Subcutaneous adipose tissue (tissue), 4 donors: ENCODE measurements around the gene PBX1. TPM values are rescaled to one million over a fixed set of nuclear protein-coding genes. Genes with fewer than 3 reads are reported as not detected.

Experiments
- CTCF ChIP-seq: fragments of 450-650 bp; IDR thresholded peaks from one replicate; pipeline ENCODE4 v1.5.1; 2016; ENCODE audit warnings: low read depth, mild to moderate bottlenecking, control low read depth, antibody characterized with exemption, moderate library complexity
- total RNA-seq, 4 donors: library from RNA; depleted of rRNA; stranded (reverse); fragments of >200 nt; gene quantifications; one replicate each; pipeline ENCODE4 v1.1.0, GENCODE V29; 2016

PBX1 gene
- total RNA-seq, 4 donors from 2014 or later = 36.5 to 61.1 (median 54.2) TPM

DNA sequence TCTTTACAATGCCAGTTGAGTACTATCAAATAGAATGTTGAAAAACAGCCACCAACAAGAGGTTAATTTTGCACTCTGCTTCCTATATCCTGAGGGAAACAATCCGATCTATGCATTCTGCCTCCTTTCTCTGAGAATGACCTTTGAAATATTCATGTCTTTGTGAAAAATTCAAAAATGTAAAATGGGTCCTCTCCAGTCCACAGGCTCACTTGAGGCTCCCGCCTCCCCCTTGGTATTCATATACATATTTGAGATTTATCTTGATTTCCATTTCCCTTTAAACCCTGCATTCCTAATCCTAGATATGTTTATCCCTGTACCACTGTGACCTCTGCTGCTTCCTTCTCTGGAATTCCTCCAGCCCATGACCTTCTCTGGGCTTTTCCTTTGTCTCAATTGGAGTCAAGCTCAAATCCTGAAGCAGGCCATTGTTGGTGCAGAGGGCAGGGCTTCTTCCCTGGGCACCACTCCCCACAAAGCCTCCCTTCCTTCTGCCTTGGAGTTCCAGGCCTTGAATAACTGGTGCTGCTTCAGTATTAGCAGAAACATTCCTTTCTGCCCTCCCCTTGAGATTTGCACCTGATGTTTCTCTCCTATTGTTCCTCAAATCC, 296.8 kb downstream of the PBX1 start:
- no peak for TF ChIP-seq CTCF

DNA sequence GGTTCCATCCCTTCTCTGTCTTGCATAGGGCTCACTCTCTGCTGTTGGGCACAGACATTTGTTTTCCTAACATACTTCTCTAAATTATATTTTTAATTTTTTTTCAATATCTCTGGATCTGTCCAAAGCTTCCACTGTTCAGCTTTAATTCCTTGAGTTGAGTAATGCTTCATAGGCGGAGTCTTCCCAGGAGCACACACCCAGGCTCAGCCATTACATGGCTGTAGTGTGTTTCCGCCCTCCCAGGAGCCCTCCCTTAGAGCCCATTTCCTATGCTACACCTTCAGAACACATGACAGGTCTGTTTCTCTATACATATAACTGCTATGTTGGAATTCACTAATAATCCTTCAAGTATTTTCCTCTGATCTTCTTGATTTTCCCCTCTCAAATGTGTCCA, 297.4 kb downstream of the PBX1 start:
- TF ChIP-seq CTCF = no peak

GRCh38 chr1:164857439-164857838, 298.5 kb downstream of the PBX1 start:
- no peak for TF ChIP-seq CTCF

DNA sequence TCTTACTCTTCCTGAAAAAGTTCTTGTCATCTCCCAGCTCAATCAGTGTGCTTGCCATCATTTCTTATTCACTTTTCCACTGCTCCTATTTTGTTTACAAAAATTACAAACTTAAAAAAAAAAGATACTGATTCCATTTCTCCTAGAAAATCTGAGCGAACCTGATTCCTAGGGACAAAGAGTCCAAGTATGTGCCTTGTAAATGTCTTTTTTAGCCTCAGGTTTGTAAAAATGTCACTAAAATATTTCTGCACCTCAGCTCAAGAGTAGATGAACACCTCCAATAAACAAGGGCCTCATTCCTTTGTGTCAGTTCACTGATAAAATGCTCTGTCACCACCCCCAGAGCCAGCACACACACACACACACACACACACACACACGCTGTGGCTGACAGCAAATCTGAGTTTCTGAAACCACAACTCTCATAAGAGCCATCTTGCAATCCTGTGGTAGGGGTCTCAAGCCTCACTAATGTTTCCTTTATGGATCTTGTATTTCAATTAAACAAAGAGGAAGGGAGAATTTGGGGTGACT, 299.2 kb downstream of the PBX1 start:
- TF ChIP-seq CTCF = no peak

- no peak for TF ChIP-seq CTCF
Observed at GRCh38 chr1:164861632-164862031, 302.6 kb downstream of the PBX1 start.

- TF ChIP-seq CTCF = no peak
Observed at GRCh38 chr1:164863056-164863455, 304.1 kb downstream of the PBX1 start.

GRCh38 chr1:164864161-164864560, 305.2 kb downstream of the PBX1 start:
- TF ChIP-seq CTCF = no peak
